SK-N-SH (cell line): ENCODE measurements around the gene PARD3. TPM values are rescaled to one million over a fixed set of nuclear protein-coding genes. Genes with fewer than 3 reads are reported as not detected.

ENCODE experiments used
- CTCF ChIA-PET: fragments of 300-600, 350-600 bp; formaldehyde crosslinking; extraction: SDS; loops from one replicate; lab custom pipeline; 2021; lab: Yijun Ruan, JAX
- POLR2A ChIA-PET: fragments of 350-600 bp; sonication (Branson Sonifier 250); formaldehyde crosslinking; extraction: SDS; loops from one replicate; lab custom pipeline; 2020; ENCODE audit warnings: antibody characterized with exemption, inconsistent platforms; lab: Yijun Ruan, JAX
- DNase-seq: peaks from one replicate; pipeline ENCODE4 v3.0.0; 2012
- H2AFZ ChIP-seq: fragments of 200-600 bp; sonication (generic); 2 replicates; pipeline ENCODE4 v1.8.1; 2016; ENCODE audit warnings: antibody characterized with exemption, mild to moderate bottlenecking, low read depth
- H3F3A ChIP-seq: fragments of 200-600 bp; sonication (generic); replicated peaks from 2 replicates; pipeline ENCODE3; 2016; ENCODE audit warnings: antibody characterized with exemption, mild to moderate bottlenecking; ENCODE audit not compliant: insufficient read depth
- H3K27ac ChIP-seq, 2 experiments: fragments of 200-500 bp in 1 of 2; fragments of 200-600 bp in 1 of 2; sonication (Bioruptor generic) in 1 of 2; sonication (generic), shearing (Covaris generic) in 1 of 2; 2 replicates each; pipeline versions ENCODE4 v1.5.1 to v1.6.1; 2014 to 2016; ENCODE audit warnings: low read depth in 2 of 2, inconsistent platforms in 1 of 2, low read length in 1 of 2, mild to moderate bottlenecking in 1 of 2, mixed read lengths in 1 of 2
- H3K27me3 ChIP-seq: fragments of 200-600 bp; sonication (generic), shearing (Covaris generic); 2 replicates; pipeline ENCODE4 v1.6.1; 2016; ENCODE audit warnings: mixed run types; ENCODE audit not compliant: insufficient read depth
- H3K36me3 ChIP-seq, 2 experiments: fragments of 200-500 bp in 1 of 2; fragments of 200-600 bp in 1 of 2; sonication (Bioruptor generic) in 1 of 2; sonication (generic) in 1 of 2; replicated peaks in 1 of 2; 2 replicates each; pipeline versions ENCODE3 to v1.5.1; 2014 to 2016; ENCODE audit warnings: low read length in 1 of 2, mild to moderate bottlenecking in 1 of 2; ENCODE audit not compliant: insufficient read depth in 2 of 2, control insufficient read depth in 1 of 2
- H3K4me1 ChIP-seq, 2 experiments: fragments of 200-500 bp in 1 of 2; fragments of 200-600 bp in 1 of 2; sonication (Bioruptor generic) in 1 of 2; sonication (generic), shearing (Covaris generic) in 1 of 2; 2 replicates each; pipeline versions ENCODE4 v1.5.1 to v1.6.1; 2014 to 2016; ENCODE audit warnings: low read depth in 1 of 2, low read length in 1 of 2, mixed run types in 1 of 2; ENCODE audit not compliant: insufficient read depth in 2 of 2, control insufficient read depth in 1 of 2
- H3K4me2 ChIP-seq: fragments of 200-600 bp; sonication (generic), shearing (Covaris generic); 2 replicates; pipeline ENCODE4 v1.6.1; 2017; ENCODE audit warnings: mixed run types
- H3K4me3 ChIP-seq, 2 experiments: fragments of 200-500 bp in 1 of 2; fragments of 200-600 bp in 1 of 2; sonication (Bioruptor generic) in 1 of 2; sonication (generic), shearing (Covaris generic) in 1 of 2; 2 replicates each; pipeline versions ENCODE4 v1.5.1 to v1.8.1; 2014 to 2016; ENCODE audit warnings: low read depth in 2 of 2, inconsistent platforms in 1 of 2, low read length in 1 of 2, mild to moderate bottlenecking in 1 of 2, mixed read lengths in 1 of 2, moderate library complexity in 1 of 2
- H3K79me2 ChIP-seq: fragments of 200-600 bp; sonication (generic); 2 replicates; pipeline ENCODE4 v1.8.1; 2017; ENCODE audit warnings: mild to moderate bottlenecking; ENCODE audit not compliant: insufficient read depth
- H3K9ac ChIP-seq: fragments of 200-600 bp; sonication (generic); 2 replicates; pipeline ENCODE4 v1.6.1; 2017; ENCODE audit warnings: mixed run types
- H3K9me2 ChIP-seq: fragments of 200-600 bp; sonication (generic); 2 replicates; pipeline ENCODE4 v1.6.1; 2017; ENCODE audit warnings: mixed run types
- H3K9me3 ChIP-seq: fragments of 200-600 bp; sonication (generic); 2 replicates; pipeline ENCODE4 v1.6.1; 2017; ENCODE audit warnings: mixed run types, mild to moderate bottlenecking, moderate library complexity
- H4K20me1 ChIP-seq: fragments of 200-600 bp; sonication (generic); 2 replicates; pipeline ENCODE4 v1.6.1; 2017; ENCODE audit warnings: mild to moderate bottlenecking, mixed run types; ENCODE audit not compliant: insufficient read depth
- CHD2 ChIP-seq: fragments of 150-350 bp; IDR thresholded peaks from 2 replicates; pipeline ENCODE4 v1.6.1; 2018; ENCODE audit warnings: low read length; ENCODE audit not compliant: partially characterized antibody
- EP300 ChIP-seq, 2 experiments: IDR thresholded peaks; 2 replicates each; pipeline versions ENCODE4 v1.4.0 to v1.6.1; 2012; ENCODE audit warnings: borderline replicate concordance in 1 of 2, low read depth in 1 of 2, low read length in 1 of 2
- EZH2phosphoT487 ChIP-seq: fragments of 200-600 bp; sonication (generic); IDR thresholded peaks from 2 replicates; pipeline ENCODE4 v1.6.1; 2017; ENCODE audit warnings: low read depth, mixed run types, mild to moderate bottlenecking, antibody characterized with exemption, moderate library complexity, borderline replicate concordance
- FOSL2 ChIP-seq: IDR thresholded peaks from 2 replicates; pipeline ENCODE4 v1.4.0; 2012; ENCODE audit warnings: low read depth, mild to moderate bottlenecking, moderate library complexity, borderline replicate concordance
- JUND ChIP-seq: IDR thresholded peaks from 2 replicates; pipeline ENCODE4 v1.4.0; 2012
- MEF2A ChIP-seq: IDR thresholded peaks from 2 replicates; pipeline ENCODE4 v1.4.0; 2012; ENCODE audit warnings: low read depth, borderline replicate concordance
- MXI1 ChIP-seq: IDR thresholded peaks from 2 replicates; pipeline ENCODE4 v1.6.1; 2012; ENCODE audit warnings: mild to moderate bottlenecking, low read depth, low read length, improper control_type of control experiment
- NFIC ChIP-seq: IDR thresholded peaks from 2 replicates; pipeline ENCODE4 v1.4.0; 2012; ENCODE audit warnings: borderline replicate concordance
- NRF1 ChIP-seq: IDR thresholded peaks from 2 replicates; pipeline ENCODE4 v1.6.1; 2012; ENCODE audit warnings: low read depth, mild to moderate bottlenecking, low read length
- RAD21 ChIP-seq: IDR thresholded peaks from 2 replicates; pipeline ENCODE4 v1.6.1; 2012; ENCODE audit warnings: mild to moderate bottlenecking, low read length
- RCOR1 ChIP-seq: fragments of 150-350 bp; IDR thresholded peaks from 2 replicates; pipeline ENCODE4 v1.6.1; 2017; ENCODE audit warnings: antibody characterized with exemption, low read length
- RXRA ChIP-seq: IDR thresholded peaks from 2 replicates; pipeline ENCODE4 v1.4.0; 2012; ENCODE audit warnings: low read depth, mild to moderate bottlenecking, borderline replicate concordance
- TAF1 ChIP-seq: IDR thresholded peaks from 2 replicates; pipeline ENCODE4 v1.6.1; 2012; ENCODE audit warnings: low read depth, mild to moderate bottlenecking, low read length, moderate library complexity, borderline replicate concordance
- TCF12 ChIP-seq: IDR thresholded peaks from 2 replicates; pipeline ENCODE4 v1.4.0; 2012
- TEAD4 ChIP-seq: IDR thresholded peaks from 2 replicates; pipeline ENCODE4 v1.4.0; 2012; ENCODE audit warnings: mild to moderate bottlenecking, borderline replicate concordance; ENCODE audit not compliant: insufficient read depth
- USF1 ChIP-seq: IDR thresholded peaks from 2 replicates; pipeline ENCODE4 v1.4.0; 2012; ENCODE audit warnings: low read depth, borderline replicate concordance
- WGBS: methylation state at CpG from one replicate; pipeline ENCODE4 v1.1.6; 2017; ENCODE audit warnings: low lambda C conversion rate; 5-methylcytosine and 5-hydroxymethylcytosine counted together
- polyA plus RNA-seq, 3 experiments: library from polyadenylated mRNA; depleted of rRNA; stranded (reverse); fragments of >200 nt; gene quantifications; 2 replicates each; pipeline ENCODE4 v1.2.3, GENCODE V29; 2012
- TF ChIP-seq, protein P1 (sequence below): IDR thresholded peaks from 2 replicates; pipeline ENCODE4; 2012
- TF ChIP-seq, protein P2 (sequence below): fragments of 150-350 bp; IDR thresholded peaks from 2 replicates; pipeline ENCODE4 v1.6.1; 2016; ENCODE audit warnings: mild to moderate bottlenecking, low read depth, low read length

PARD3 gene
- polyA plus RNA-seq, 1 of the 3 experiments (the other 2 are of a cell fraction) = 29.4 TPM

GRCh38 chr10:34713875-34714274 is 101.2 kb downstream of the PARD3 start:
- Histone ChIP-seq H3F3A (peaks cover 15% of the 10 kb centered on the region), H3K9me2 (no peaks in the 10 kb centered on the region), H3K4me3 (no peak overlapping the region), H3K4me2 (no peak overlapping the region), H3K27me3 (no peaks in the 10 kb centered on the region), H4K20me1 (peaks cover 13% of the 10 kb centered on the region; the same call in 1 of the 2 replicates), H3K79me2 (peaks cover 85% of the 10 kb centered on the region), H3K36me3 (no peaks in the 10 kb centered on the region), H2AFZ (no peak overlapping the region), H3K9ac (no peak overlapping the region), H3K27ac (no peak overlapping the region), H3K9me3 (no peaks in the 10 kb centered on the region), H3K4me1 (peaks cover 5 to 9% of the 10 kb centered on the region in 2 experiments; a peak in 3 of 4 replicates)
- no peak for TF ChIP-seq MXI1
- TF ChIP-seq, protein P1, sequence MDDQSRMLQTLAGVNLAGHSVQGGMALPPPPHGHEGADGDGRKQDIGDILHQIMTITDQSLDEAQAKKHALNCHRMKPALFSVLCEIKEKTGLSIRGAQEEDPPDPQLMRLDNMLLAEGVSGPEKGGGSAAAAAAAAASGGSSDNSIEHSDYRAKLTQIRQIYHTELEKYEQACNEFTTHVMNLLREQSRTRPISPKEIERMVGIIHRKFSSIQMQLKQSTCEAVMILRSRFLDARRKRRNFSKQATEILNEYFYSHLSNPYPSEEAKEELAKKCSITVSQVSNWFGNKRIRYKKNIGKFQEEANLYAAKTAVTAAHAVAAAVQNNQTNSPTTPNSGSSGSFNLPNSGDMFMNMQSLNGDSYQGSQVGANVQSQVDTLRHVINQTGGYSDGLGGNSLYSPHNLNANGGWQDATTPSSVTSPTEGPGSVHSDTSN = peak; percentile 35; the same call in 1 of the 2 replicates
- TF ChIP-seq TEAD4 = peak; percentile 48; the same call in 1 of the 2 replicates
- peak; percentile 40; the same call in 1 of the 2 replicates for TF ChIP-seq JUND
- TF ChIP-seq FOSL2 = peak; percentile 45; the same call in 1 of the 2 replicates
- no peak for TF ChIP-seq USF1
- 0 out of 4 replicates have a peak, but pooled peaks of 1 of the 2 experiments have one; percentile 20 for TF ChIP-seq EP300 (IDR thresholded peaks at IDR 0.05; ENCODE audit: borderline replicate concordance in 1 of 2, low read depth in 1 of 2, low read length in 1 of 2)
- TF ChIP-seq CHD2 = no peak
- TF ChIP-seq RCOR1 = no peak
- TF ChIP-seq RXRA = peak; percentile 53; the same call in 1 of the 2 replicates
- TF ChIP-seq NRF1 = no peak
- no peak for TF ChIP-seq NFIC
- no peak for TF ChIP-seq EZH2phosphoT487
- peak; percentile 74 for TF ChIP-seq TCF12
- ChIA-PET POLR2A (no interaction called here), CTCF (interaction anchor here (3.9 kb wide), 1 partner anchor 10 kb away, joined by 23 read pairs; no protein-coding TSS in a partner anchor)
- DNase-seq = no peak
- whole genome bisulfite sequencing = 28% methylated on average over 1 of the region's 1 CpG

DNA sequence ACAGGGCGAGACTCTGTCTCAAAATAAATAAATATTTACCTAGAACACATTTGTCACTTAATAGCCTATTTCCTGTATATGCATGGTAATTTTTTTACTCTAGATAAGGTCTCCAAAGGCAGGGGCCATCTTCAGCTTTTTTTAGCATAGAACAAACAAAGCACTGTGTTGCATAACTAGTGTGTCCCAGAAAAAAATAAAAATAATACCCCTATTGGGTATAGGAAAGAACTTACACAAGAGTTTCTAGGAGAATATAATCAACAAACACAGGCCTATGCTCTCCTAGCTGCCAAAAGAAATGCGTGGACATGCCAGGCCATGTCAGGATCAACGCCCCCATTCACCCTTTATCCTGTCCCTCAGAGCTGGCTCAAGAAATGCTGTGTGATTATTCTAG is 103.6 kb downstream of the PARD3 start:
- Histone ChIP-seq H3K27ac (no peak overlapping the region), H3K4me3 (no peak overlapping the region), H3F3A (peaks cover 20% of the 10 kb centered on the region), H3K4me1 (peaks cover 5 to 11% of the 10 kb centered on the region in 2 experiments; a peak in 3 of 4 replicates), H3K79me2 (peaks cover 80% of the 10 kb centered on the region), H4K20me1 (peaks cover 15% of the 10 kb centered on the region), H3K4me2 (no peak overlapping the region), H3K9me2 (no peaks in the 10 kb centered on the region), H3K9me3 (no peaks in the 10 kb centered on the region), H2AFZ (no peak overlapping the region), H3K9ac (no peak overlapping the region), H3K36me3 (no peaks in the 10 kb centered on the region), H3K27me3 (no peaks in the 10 kb centered on the region)
- 97% methylated on average over 3 of the region's 3 CpGs for WGBS
- TF ChIP-seq TAF1 (no peak), EP300 (IDR thresholded peaks at IDR 0.05; ENCODE audit: borderline replicate concordance in 1 of 2, low read depth in 1 of 2, low read length in 1 of 2) (no peak), RAD21 (no peak), MEF2A (no peak)
- TF ChIP-seq, protein P2, sequence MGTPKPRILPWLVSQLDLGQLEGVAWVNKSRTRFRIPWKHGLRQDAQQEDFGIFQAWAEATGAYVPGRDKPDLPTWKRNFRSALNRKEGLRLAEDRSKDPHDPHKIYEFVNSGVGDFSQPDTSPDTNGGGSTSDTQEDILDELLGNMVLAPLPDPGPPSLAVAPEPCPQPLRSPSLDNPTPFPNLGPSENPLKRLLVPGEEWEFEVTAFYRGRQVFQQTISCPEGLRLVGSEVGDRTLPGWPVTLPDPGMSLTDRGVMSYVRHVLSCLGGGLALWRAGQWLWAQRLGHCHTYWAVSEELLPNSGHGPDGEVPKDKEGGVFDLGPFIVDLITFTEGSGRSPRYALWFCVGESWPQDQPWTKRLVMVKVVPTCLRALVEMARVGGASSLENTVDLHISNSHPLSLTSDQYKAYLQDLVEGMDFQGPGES = no peak
- ChIA-PET CTCF (interaction anchor here (3.9 kb wide), 1 partner anchor 12 kb away, joined by 23 read pairs; no protein-coding TSS in a partner anchor), POLR2A (no interaction called here)
- DNase-seq = no peak
